ENCODE data around the gene PELI1. TPM values are rescaled to one million over a fixed set of nuclear protein-coding genes. Genes with fewer than 3 reads are reported as not detected.

PELI1 gene
- total RNA-seq, 1 donor from 2014 or later = 72.4 TPM

GRCh38 chr2:64045938-64046337, 98.3 kb downstream of the PELI1 start:
- TF ChIP-seq, protein P1, sequence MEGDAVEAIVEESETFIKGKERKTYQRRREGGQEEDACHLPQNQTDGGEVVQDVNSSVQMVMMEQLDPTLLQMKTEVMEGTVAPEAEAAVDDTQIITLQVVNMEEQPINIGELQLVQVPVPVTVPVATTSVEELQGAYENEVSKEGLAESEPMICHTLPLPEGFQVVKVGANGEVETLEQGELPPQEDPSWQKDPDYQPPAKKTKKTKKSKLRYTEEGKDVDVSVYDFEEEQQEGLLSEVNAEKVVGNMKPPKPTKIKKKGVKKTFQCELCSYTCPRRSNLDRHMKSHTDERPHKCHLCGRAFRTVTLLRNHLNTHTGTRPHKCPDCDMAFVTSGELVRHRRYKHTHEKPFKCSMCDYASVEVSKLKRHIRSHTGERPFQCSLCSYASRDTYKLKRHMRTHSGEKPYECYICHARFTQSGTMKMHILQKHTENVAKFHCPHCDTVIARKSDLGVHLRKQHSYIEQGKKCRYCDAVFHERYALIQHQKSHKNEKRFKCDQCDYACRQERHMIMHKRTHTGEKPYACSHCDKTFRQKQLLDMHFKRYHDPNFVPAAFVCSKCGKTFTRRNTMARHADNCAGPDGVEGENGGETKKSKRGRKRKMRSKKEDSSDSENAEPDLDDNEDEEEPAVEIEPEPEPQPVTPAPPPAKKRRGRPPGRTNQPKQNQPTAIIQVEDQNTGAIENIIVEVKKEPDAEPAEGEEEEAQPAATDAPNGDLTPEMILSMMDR (IDR thresholded peaks at IDR 0.05; ENCODE audit: unreplicated experiment) = no peak
- H3K27ac Mint-ChIP-seq = no peak overlapping the region
- no peak for DNase-seq (ENCODE audit: low spot score, unreplicated experiment)
- H3K36me3 Mint-ChIP-seq (ENCODE audit: insufficient read depth) = no peaks in the 10 kb centered on the region
- H3K4me1 Mint-ChIP-seq (ENCODE audit: low read depth) = peaks cover 3% of the 10 kb centered on the region
- no peak overlapping the region for H3K4me3 Mint-ChIP-seq (ENCODE audit: low read depth)
- peaks cover 3% of the 10 kb centered on the region for H3K9me3 Mint-ChIP-seq (ENCODE audit: low read depth)
- H3K27me3 Mint-ChIP-seq = no peaks in the 10 kb centered on the region

Other genes with a start within 250 kb of the PELI1 start
- 28.2 and 29.7 TPM in 2 replicates for gene VPS54, start 125.0 kb downstream of the PELI1 start, total RNA-seq

All from progenitor cell of endocrine pancreas (in vitro differentiated cells).